AG09319 (cell line): ENCODE data around the gene PREX1.
A peak's percentile ranks its signal among the peaks of the same experiment; 100 is the strongest.
"Not testable (repeated sequence)": the region's sequence is repeated elsewhere in the genome, so short reads cannot be mapped to it uniquely, and the experiment has no call there.

ENCODE experiments used
- DNase-seq: peaks from one replicate; pipeline ENCODE4 v3.0.0-alpha.2; 2010; ENCODE audit warnings: low read depth; ENCODE audit errors: extremely low read depth
- CTCF ChIP-seq: IDR thresholded peaks from 2 replicates; pipeline ENCODE4 v1.5.1; 2011; ENCODE audit warnings: low read depth, mild to moderate bottlenecking, inconsistent platforms, low read length, moderate library complexity

The PREX1 gene, protein sequence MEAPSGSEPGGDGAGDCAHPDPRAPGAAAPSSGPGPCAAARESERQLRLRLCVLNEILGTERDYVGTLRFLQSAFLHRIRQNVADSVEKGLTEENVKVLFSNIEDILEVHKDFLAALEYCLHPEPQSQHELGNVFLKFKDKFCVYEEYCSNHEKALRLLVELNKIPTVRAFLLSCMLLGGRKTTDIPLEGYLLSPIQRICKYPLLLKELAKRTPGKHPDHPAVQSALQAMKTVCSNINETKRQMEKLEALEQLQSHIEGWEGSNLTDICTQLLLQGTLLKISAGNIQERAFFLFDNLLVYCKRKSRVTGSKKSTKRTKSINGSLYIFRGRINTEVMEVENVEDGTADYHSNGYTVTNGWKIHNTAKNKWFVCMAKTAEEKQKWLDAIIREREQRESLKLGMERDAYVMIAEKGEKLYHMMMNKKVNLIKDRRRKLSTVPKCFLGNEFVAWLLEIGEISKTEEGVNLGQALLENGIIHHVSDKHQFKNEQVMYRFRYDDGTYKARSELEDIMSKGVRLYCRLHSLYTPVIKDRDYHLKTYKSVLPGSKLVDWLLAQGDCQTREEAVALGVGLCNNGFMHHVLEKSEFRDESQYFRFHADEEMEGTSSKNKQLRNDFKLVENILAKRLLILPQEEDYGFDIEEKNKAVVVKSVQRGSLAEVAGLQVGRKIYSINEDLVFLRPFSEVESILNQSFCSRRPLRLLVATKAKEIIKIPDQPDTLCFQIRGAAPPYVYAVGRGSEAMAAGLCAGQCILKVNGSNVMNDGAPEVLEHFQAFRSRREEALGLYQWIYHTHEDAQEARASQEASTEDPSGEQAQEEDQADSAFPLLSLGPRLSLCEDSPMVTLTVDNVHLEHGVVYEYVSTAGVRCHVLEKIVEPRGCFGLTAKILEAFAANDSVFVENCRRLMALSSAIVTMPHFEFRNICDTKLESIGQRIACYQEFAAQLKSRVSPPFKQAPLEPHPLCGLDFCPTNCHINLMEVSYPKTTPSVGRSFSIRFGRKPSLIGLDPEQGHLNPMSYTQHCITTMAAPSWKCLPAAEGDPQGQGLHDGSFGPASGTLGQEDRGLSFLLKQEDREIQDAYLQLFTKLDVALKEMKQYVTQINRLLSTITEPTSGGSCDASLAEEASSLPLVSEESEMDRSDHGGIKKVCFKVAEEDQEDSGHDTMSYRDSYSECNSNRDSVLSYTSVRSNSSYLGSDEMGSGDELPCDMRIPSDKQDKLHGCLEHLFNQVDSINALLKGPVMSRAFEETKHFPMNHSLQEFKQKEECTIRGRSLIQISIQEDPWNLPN (N-terminal part only)

GRCh38 chr20:48827855-48828733 is at the start of gene PREX1:
TSS of gene PREX1 (minus strand) at chr20:48827999. CDS start at chr20:48827860, 139 bp downstream.
- TF ChIP-seq CTCF = no peak
- DNase-seq = peak; percentile 54

DNA sequence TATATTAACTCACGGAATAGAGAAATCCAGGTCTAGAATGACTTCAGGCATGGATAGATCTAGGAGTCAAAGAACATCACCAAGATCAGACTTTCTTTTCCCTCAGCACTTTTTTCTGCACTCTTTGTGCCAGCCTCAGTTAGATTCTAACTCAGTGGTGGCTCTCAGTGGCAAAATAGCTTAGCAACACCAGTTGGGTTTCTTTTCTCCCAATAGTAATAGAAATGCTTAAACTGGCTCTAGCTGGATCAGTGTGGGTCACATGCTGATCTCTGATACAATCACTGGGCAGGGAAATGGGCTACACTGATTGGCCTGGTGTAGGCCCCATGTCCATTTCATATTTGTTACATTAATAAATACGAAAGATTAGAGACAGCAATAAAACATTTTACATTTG is 49.5 kb upstream of the PREX1 start:
- TF ChIP-seq CTCF = no peak
- no peak for DNase-seq

GRCh38 chr20:48875914-48876240 is 48.1 kb upstream of the PREX1 start:
- no peak for DNase-seq

GRCh38 chr20:48875233-48875913 is 47.6 kb upstream of the PREX1 start:
- TF ChIP-seq CTCF = no peak

More at GRCh38 chr20:48875914-48876240, 48.1 kb upstream of the PREX1 start:
- TF ChIP-seq CTCF = no peak

DNA sequence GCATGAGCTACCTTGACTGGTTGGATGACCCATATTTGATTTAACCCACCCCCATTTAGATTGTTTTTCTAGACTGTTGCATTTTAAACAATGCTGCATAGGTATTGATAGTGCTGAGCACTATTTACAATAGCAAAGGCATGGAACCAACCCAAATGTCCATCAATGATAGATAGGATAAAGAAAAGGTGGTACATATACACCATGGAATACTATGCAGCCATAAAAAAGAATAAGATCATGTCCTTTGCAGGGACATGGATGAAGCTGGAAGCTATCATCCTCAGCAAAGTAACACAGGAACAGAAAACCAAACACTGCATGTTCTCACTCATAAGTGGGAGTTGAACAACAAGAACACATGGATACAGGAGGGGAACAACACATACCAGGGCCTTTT is 41.6 kb upstream of the PREX1 start:
- DNase-seq = not testable (repeated sequence)

More at GRCh38 chr20:48875233-48875913, 47.6 kb upstream of the PREX1 start:
- no peak for DNase-seq

DNA sequence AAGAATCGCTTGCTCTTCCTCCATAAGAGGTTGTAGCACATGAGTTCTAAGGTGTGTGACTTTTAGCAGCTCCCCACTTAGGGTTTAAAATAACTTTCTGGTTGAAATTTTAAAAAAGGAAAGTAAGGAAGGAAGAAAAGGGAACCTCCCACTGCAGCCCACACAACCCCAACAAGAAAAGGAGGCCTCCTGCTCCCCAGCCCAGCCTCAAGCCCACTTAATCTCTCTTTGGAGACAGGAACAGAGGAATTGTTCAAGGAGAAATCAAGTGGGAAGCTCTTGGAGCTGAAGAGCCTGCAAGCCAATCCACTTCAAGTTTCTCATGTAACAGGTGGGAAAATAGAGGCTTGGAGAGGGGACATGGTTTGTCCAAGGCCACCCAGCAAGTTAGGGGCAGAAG is 39.1 kb upstream of the PREX1 start:
- no peak for TF ChIP-seq CTCF
- no peak for DNase-seq
